Esophagus (tissue), 2 donors: ENCODE measurements around the gene PRPF6. TPM values are rescaled to one million over a fixed set of nuclear protein-coding genes. Genes with fewer than 3 reads are reported as not detected.

Experiments
- H3K27ac ChIP-seq, 2 donors: one replicate each; pipeline ENCODE4 v1.5.1; 2013; ENCODE audit warnings: low read depth in 2 of 2, mild to moderate bottlenecking in 2 of 2, inconsistent platforms in 1 of 2, low read length in 1 of 2, moderate library complexity in 1 of 2
- H3K27me3 ChIP-seq, 2 donors: one replicate each; pipeline ENCODE4 v1.6.1; 2013; ENCODE audit warnings: low read length in 2 of 2, control low read depth in 1 of 2, mild to moderate bottlenecking in 1 of 2; ENCODE audit not compliant: insufficient read depth in 2 of 2, control insufficient read depth in 1 of 2
- H3K36me3 ChIP-seq, 2 donors: one replicate each; pipeline ENCODE4 v1.6.1; 2013; ENCODE audit warnings: low read length in 1 of 2; ENCODE audit not compliant: control insufficient read depth in 2 of 2, insufficient read depth in 2 of 2
- H3K4me1 ChIP-seq, 2 donors: one replicate each; pipeline ENCODE4 v1.6.1; 2013; ENCODE audit warnings: low read length in 1 of 2; ENCODE audit not compliant: control insufficient read depth in 2 of 2, insufficient read depth in 2 of 2
- H3K4me3 ChIP-seq, 2 donors: one replicate each; pipeline ENCODE4 v1.5.1; 2013; ENCODE audit warnings: low read length in 2 of 2, mild to moderate bottlenecking in 2 of 2, low read depth in 1 of 2, moderate library complexity in 1 of 2
- H3K9me3 ChIP-seq, 2 donors: one replicate each; pipeline ENCODE4 v1.6.1; 2013; ENCODE audit warnings: mild to moderate bottlenecking in 2 of 2, low read depth in 1 of 2, low read length in 1 of 2, moderate library complexity in 1 of 2; ENCODE audit not compliant: control insufficient read depth in 2 of 2, insufficient read depth in 1 of 2
- WGBS, 2 donors: extraction: QIAGEN DNeasy Blood & Tissue Kit; methylation state at CpG; one replicate each; pipeline ENCODE4 v1.1.7; 2013; 5-methylcytosine and 5-hydroxymethylcytosine counted together
- polyA plus RNA-seq, 2 donors: library from polyadenylated mRNA; stranded (reverse); fragments of 200-250 nt; gene quantifications; one replicate each; pipeline ENCODE4 v1.2.3, GENCODE V29; 2013
- donor health status: healthy with polysubstance abuse.
- donor health status: Bipolar disorder and iron deficiency.

PRPF6 gene
- polyA plus RNA-seq, 2 donors, result 24.6 to 39.0 TPM

DNA sequence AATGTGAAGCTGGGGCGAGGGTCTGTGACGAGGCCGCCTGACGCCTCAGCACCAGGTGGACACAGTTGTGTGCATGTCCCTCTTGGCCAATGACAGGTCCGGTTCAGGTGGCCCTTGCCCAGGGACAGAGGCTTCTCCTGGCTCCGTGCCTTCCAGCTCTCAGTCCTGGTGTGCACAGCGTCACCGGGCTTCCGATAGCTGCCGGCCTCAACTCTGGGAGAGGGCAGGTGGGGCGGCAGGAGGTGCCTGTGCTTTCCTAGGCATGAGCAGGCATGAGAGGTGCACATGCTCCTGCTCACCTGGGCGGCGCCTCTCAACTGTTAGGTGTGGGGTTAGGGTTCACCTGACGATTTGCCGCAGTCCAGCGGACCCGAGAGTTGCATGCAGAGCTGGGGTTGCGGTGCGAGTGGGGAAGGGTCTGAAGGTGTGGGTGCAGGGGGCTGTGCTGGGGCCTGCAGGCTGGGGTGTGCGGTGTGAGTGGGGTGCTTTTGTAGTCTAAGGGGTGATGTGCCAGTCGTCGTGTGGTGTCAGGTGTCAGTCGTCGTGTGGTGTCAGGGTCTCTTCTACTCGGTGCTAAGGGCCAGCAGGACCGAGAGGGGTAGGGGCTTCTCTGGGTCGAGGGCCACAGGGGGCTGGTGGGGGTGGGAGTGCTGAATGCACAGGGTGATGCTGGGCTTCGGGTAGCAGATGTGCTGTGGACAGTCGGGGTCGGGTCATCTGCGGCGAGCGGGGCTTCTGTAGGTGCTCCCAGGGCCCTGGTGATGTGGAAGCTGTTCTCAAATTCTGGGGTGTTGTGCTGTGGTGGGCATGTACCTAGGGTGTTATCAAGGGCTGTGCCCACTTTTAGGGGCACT lies 72.3 kb downstream of the PRPF6 start:
- peak overlapping the region; percentile 15 to 34 for H3K27ac ChIP-seq

GRCh38 chr20:64053841-64054661 lies 73.1 kb downstream of the PRPF6 start:
- Histone ChIP-seq H3K9me3 (no peaks in the 10 kb centered on the region), H3K4me3 (no peak overlapping the region), H3K4me1 (peaks cover 7 to 18% of the 10 kb centered on the region in 2 donors), H3K36me3 (no peaks in the 10 kb centered on the region), H3K27me3 (peaks cover 0 to 7% of the 10 kb centered on the region in 2 donors), H3K27ac (peak overlapping the region in 1 of 2 donors; percentile 44)
- WGBS, 2 donors, result 34 to 42% methylated on average over 16 to 17 of the region's 17 CpGs

More for the DNA sequence above, 72.3 kb downstream of the PRPF6 start:
- no peak overlapping the region for H3K4me3 ChIP-seq
- no peaks in the 10 kb centered on the region for H3K9me3 ChIP-seq
- H3K36me3 ChIP-seq, result no peaks in the 10 kb centered on the region
- 60 to 62% methylated on average over 33 of the region's 33 CpGs for WGBS, 2 donors
- peaks cover 0 to 9% of the 10 kb centered on the region in 2 donors for H3K27me3 ChIP-seq
- peaks cover 7 to 18% of the 10 kb centered on the region in 2 donors for H3K4me1 ChIP-seq

- no peaks in the 10 kb centered on the region for H3K9me3 ChIP-seq
- peak overlapping the region; percentile 22 to 47 for H3K27ac ChIP-seq
- no peaks in the 10 kb centered on the region for H3K27me3 ChIP-seq
- no peaks in the 10 kb centered on the region for H3K36me3 ChIP-seq
- 60 to 82% methylated on average over 6 to 9 of the region's 9 CpGs for WGBS, 2 donors
- no peak overlapping the region for H3K4me3 ChIP-seq
- peaks cover 5 to 16% of the 10 kb centered on the region in 2 donors for H3K4me1 ChIP-seq
Observed at GRCh38 chr20:64055396-64055892, 74.5 kb downstream of the PRPF6 start.

DNA sequence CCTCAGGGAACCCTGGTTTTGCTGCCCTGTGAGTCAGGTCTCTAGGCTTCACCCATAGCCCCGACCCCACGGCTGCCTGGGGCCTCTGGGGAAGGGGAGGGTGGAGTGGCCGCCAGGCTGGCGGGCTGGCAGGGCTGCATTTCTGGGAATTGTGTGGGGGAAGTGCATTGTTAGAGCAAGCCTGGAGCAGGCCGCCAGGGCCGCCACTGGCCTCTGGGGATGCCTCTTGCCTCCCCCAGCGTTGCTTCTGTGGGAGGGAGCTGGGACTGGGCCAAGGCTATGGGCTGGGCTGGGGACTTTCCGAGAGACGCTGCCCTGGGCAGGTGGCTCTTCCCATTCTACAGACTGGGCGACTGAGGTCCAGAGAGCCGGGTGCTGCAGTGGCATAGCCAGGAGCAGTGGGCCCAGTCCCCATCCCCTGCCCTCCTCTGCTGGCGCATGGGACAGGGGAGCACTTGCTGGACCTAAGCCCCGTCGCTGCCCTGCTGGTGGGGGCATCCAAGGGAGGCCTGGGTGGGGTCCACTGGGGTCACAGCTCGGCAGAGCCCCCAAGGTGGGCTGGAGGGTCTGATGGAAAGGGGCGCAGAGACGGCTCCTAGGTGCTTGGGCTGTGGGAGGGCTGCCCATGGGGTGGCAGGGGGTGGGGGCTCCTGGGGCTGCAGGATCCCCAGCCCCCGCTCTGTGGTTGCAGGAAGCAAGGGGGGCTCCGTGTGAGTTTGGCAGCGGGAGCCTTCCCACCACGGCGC lies 75.1 kb downstream of the PRPF6 start:
- H3K4me1 ChIP-seq, result peaks cover 5 to 16% of the 10 kb centered on the region in 2 donors

DNA sequence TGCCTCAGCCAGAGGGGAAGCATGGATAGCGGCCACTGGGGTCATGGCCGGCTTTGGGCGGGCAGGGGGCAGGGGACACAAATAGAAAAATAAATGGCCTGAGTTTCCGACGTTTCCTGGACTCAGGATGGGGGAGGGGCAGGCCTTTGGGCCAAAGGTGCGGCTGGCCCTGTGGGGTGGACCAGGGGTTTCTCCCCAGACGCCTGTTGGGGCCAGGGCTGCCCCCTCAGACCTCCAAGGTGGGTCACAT lies 75.6 kb downstream of the PRPF6 start:
- no peak overlapping the region for H3K4me3 ChIP-seq
- H3K36me3 ChIP-seq, result no peaks in the 10 kb centered on the region
- WGBS, 2 donors, result 46 to 55% methylated on average over 7 of the region's 7 CpGs
- H3K27me3 ChIP-seq, result no peaks in the 10 kb centered on the region
- H3K27ac ChIP-seq, result no peak overlapping the region
- H3K9me3 ChIP-seq, result no peaks in the 10 kb centered on the region
- peaks cover 5 to 16% of the 10 kb centered on the region in 2 donors for H3K4me1 ChIP-seq

More for the DNA sequence above, 75.1 kb downstream of the PRPF6 start:
- H3K27me3 ChIP-seq, result no peaks in the 10 kb centered on the region
- H3K27ac ChIP-seq, result peak overlapping the region in 1 of 2 donors; percentile 28
- WGBS, 2 donors, result 44 to 52% methylated on average over 20 to 22 of the region's 22 CpGs
- H3K36me3 ChIP-seq, result no peaks in the 10 kb centered on the region
- H3K9me3 ChIP-seq, result no peaks in the 10 kb centered on the region
- no peak overlapping the region for H3K4me3 ChIP-seq

DNA sequence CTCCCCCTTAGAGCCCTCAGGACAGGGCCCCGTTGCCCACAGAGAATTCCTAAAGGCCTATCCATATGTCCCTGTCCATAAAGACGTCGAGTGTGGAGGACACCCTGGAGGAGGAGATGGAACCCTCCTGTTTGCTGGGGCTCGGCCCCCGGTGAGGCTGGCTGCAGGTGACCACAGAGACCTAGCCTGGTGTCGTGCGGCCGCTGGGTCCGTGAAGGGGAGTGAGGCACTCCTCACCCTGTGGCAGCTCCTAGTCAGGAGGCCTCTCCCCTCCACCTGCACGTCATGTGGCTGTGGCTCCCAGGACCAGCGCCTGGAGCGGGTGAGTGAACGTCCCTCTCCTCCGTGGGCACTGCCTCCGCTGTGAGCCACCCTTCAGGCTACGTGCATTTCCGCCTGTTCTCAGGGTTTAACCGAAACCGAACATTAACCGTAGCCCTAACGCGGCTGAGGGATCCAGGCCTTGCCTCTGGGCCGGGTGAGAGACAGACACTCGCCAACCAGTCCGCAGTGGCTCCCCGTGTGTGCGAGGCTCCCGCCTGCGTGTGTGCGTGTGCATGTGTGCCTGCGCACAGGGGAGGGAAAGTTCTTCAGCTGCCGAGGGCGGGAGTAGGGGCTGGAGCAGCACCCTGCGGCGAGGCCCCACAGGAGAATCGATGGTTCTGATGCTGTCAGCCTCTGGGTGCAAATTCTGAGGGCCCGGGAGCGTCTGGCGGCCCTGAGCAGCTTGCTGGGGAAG lies 76.1 kb downstream of the PRPF6 start:
- WGBS, 2 donors, result 52 to 58% methylated on average over 38 to 39 of the region's 39 CpGs
- peaks cover 5 to 17% of the 10 kb centered on the region in 2 donors for H3K4me1 ChIP-seq
- H3K9me3 ChIP-seq, result no peaks in the 10 kb centered on the region
- no peaks in the 10 kb centered on the region for H3K36me3 ChIP-seq
- H3K27me3 ChIP-seq, result no peaks in the 10 kb centered on the region
- peak overlapping the region; percentile 37 for H3K27ac ChIP-seq
- H3K4me3 ChIP-seq, result no peak overlapping the region

DNA sequence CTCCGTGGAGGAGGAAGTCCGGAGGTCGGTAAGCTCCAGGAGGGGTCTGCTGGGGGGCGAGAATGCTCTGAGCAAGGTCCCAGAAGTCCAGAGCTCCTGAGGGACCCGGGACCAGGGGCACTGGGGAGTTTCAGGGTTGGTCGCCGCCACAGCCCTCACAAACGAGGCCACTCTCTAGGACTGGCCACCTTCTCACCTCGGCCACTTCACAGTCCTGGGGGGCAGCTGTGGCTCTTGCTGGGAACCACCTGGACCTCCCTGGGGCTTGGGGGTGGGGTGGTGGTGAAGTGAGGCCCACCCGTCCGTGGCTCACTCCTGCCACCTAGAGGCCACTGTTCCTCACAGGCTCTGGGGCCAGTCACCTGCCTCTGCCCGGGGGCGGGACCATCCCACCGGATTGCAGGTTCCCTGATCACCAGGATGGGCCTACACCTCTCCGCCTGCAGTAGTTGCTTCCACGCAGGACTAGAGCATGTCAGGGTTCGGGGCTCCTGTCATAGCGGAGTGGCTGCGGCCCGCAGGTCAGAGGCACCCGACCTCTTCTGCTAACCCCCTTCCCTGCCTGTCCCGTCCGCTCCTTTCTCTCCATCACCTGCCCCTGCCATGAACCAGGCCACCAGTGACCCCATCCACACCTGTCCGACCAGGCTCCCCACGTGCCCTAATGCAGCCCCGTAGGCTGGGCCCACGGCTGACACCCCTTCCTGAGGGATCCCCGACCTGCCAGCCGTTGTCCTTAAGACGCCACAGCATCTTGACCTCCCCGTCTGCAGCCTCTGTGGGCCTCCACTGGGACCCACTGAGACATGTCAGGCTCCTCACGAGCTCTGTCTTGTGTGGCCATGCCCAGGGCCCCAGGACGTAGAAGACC lies 76.9 kb downstream of the PRPF6 start:
- Histone ChIP-seq H3K4me1 (peaks cover 3 to 20% of the 10 kb centered on the region in 2 donors), H3K27me3 (no peaks in the 10 kb centered on the region), H3K4me3 (no peak overlapping the region), H3K36me3 (no peaks in the 10 kb centered on the region), H3K9me3 (no peaks in the 10 kb centered on the region), H3K27ac (peak overlapping the region in 1 of 2 donors; percentile 27)
- 33 to 37% methylated on average over 31 to 33 of the region's 33 CpGs for WGBS, 2 donors

DNA sequence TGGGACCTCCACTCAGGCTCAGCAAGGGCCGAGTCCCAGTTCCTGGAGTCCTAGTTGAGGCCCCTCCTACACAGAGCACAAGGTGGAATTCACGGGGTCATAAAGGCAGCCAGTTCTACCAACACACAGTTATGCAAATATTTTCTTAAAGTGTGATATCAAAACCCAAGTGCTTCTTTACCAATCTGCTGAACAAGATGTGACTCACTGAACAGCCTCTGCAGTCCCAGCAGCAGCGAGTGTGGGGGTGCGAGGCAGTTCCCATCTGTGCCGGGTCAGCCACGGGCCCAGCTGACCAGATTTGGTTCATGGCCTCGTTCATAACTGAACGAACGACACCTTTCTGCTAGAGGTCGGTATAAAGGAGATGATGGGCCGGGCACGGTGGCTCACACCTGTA lies 77.6 kb downstream of the PRPF6 start:
- no peaks in the 10 kb centered on the region for H3K27me3 ChIP-seq
- H3K9me3 ChIP-seq, result no peaks in the 10 kb centered on the region
- WGBS, 2 donors, result 66 to 74% methylated on average over 12 of the region's 12 CpGs
- H3K4me3 ChIP-seq, result no peak overlapping the region
- peaks cover 2 to 14% of the 10 kb centered on the region in 2 donors for H3K4me1 ChIP-seq
- no peak overlapping the region for H3K27ac ChIP-seq
- no peaks in the 10 kb centered on the region for H3K36me3 ChIP-seq
